H9 (cell line): ENCODE measurements around the gene PKIB. TPM values are rescaled to one million over a fixed set of nuclear protein-coding genes. Genes with fewer than 3 reads are reported as not detected.

Experiments
- DNase-seq: peaks from one replicate; pipeline ENCODE4 v3.0.0-alpha.2; 2017
- H2AFZ ChIP-seq: one replicate; pipeline ENCODE4 v1.6.1; 2013; ENCODE audit warnings: mild to moderate bottlenecking, low read length, control low read depth, moderate library complexity
- H2AK5ac ChIP-seq: 2 replicates; pipeline ENCODE4 v1.6.1; 2013; ENCODE audit warnings: low read length, control low read depth, mixed read lengths; ENCODE audit not compliant: insufficient read length
- H2BK120ac ChIP-seq: one replicate; pipeline ENCODE4 v1.6.1; 2013; ENCODE audit warnings: low read depth, mild to moderate bottlenecking, low read length, control low read depth, inconsistent platforms; ENCODE audit not compliant: poor library complexity, severe bottlenecking
- H2BK12ac ChIP-seq: 2 replicates; pipeline ENCODE4 v1.6.1; 2013; ENCODE audit warnings: low read length, control low read depth, mixed read lengths, low read depth; ENCODE audit not compliant: insufficient read length
- H2BK15ac ChIP-seq: 2 replicates; pipeline ENCODE4 v1.6.1; 2013; ENCODE audit warnings: low read depth, low read length, control low read depth
- H2BK20ac ChIP-seq: one replicate; pipeline ENCODE4 v1.6.1; 2013; ENCODE audit warnings: low read depth, mild to moderate bottlenecking, low read length, control low read depth, inconsistent platforms; ENCODE audit not compliant: poor library complexity, severe bottlenecking
- H2BK5ac ChIP-seq: 2 replicates; pipeline ENCODE4 v1.6.1; 2013; ENCODE audit warnings: low read length, control low read depth, mixed read lengths; ENCODE audit not compliant: insufficient read length
- H3K14ac ChIP-seq: 2 replicates; pipeline ENCODE4 v1.6.1; 2013; ENCODE audit warnings: low read length, control low read depth; ENCODE audit not compliant: insufficient read depth
- H3K18ac ChIP-seq: 2 replicates; pipeline ENCODE4 v1.6.1; 2013; ENCODE audit warnings: low read depth, mild to moderate bottlenecking, mixed read lengths, low read length, control low read depth; ENCODE audit not compliant: insufficient read length
- H3K23ac ChIP-seq: 2 replicates; pipeline ENCODE4 v1.6.1; 2013; ENCODE audit warnings: low read length, control low read depth, mixed read lengths, low read depth; ENCODE audit not compliant: insufficient read length
- H3K23me2 ChIP-seq: 2 replicates; pipeline ENCODE4 v1.6.1; 2013; ENCODE audit warnings: low read depth, mild to moderate bottlenecking, mixed read lengths, low read length, control low read depth; ENCODE audit not compliant: insufficient read length, poor library complexity, severe bottlenecking
- H3K27ac ChIP-seq: 2 replicates; pipeline ENCODE4 v1.5.1; 2013; ENCODE audit warnings: low read length, control low read depth, mixed read lengths, low read depth; ENCODE audit not compliant: insufficient read length
- H3K27me3 ChIP-seq: 2 replicates; pipeline ENCODE4 v1.6.1; 2013; ENCODE audit warnings: low read length, control low read depth, inconsistent platforms; ENCODE audit not compliant: insufficient read depth
- H3K4ac ChIP-seq: 2 replicates; pipeline ENCODE4 v1.6.1; 2013; ENCODE audit warnings: low read depth, mild to moderate bottlenecking, control low read depth, inconsistent platforms, low read length, moderate library complexity
- H3K4me1 ChIP-seq: 2 replicates; pipeline ENCODE4 v1.6.1; 2013; ENCODE audit warnings: low read length, control low read depth, inconsistent platforms; ENCODE audit not compliant: insufficient read depth
- H3K4me2 ChIP-seq: 2 replicates; pipeline ENCODE4 v1.6.1; 2013; ENCODE audit warnings: low read length, control low read depth, mixed read lengths; ENCODE audit not compliant: insufficient read length, insufficient read depth
- H3K56ac ChIP-seq: 2 replicates; pipeline ENCODE4 v1.6.1; 2013; ENCODE audit warnings: low read depth, mild to moderate bottlenecking, mixed read lengths, low read length, control low read depth; ENCODE audit not compliant: insufficient read length
- H3K79me1 ChIP-seq: 2 replicates; pipeline ENCODE4 v1.6.1; 2013; ENCODE audit warnings: low read depth, mild to moderate bottlenecking, moderate library complexity, low read length, control low read depth, inconsistent platforms; ENCODE audit not compliant: insufficient read depth, poor library complexity, severe bottlenecking
- H3K79me2 ChIP-seq: 2 replicates; pipeline ENCODE4 v1.6.1; 2013; ENCODE audit warnings: low read length, control low read depth, inconsistent platforms; ENCODE audit not compliant: insufficient read depth
- H3K9ac ChIP-seq: 2 replicates; pipeline ENCODE4 v1.6.1; 2013; ENCODE audit warnings: low read length, control low read depth, mixed read lengths; ENCODE audit not compliant: insufficient read length; ENCODE audit errors: extremely low read depth
- H3K9me3 ChIP-seq: one replicate; pipeline ENCODE4 v1.6.1; 2013; ENCODE audit warnings: low read depth, low read length, inconsistent platforms; ENCODE audit not compliant: control insufficient read depth
- H3T11ph ChIP-seq: one replicate; pipeline ENCODE4 v1.6.1; 2013; ENCODE audit warnings: mild to moderate bottlenecking, low read length, control low read depth, inconsistent platforms
- H4K20me1 ChIP-seq: one replicate; pipeline ENCODE4 v1.6.1; 2013; ENCODE audit not compliant: control insufficient read depth, insufficient read length, insufficient read depth
- H4K5ac ChIP-seq: 2 replicates; pipeline ENCODE4 v1.6.1; 2013; ENCODE audit warnings: low read depth, mild to moderate bottlenecking, mixed read lengths, low read length, control low read depth; ENCODE audit not compliant: insufficient read length
- H4K8ac ChIP-seq: replicated peaks from 2 replicates; pipeline ENCODE4 v1.6.1; 2013; ENCODE audit warnings: low read length, control low read depth, mixed read lengths, low read depth; ENCODE audit not compliant: insufficient read length
- H4K91ac ChIP-seq: 2 replicates; pipeline ENCODE4 v1.6.1; 2013; ENCODE audit warnings: low read depth, mild to moderate bottlenecking, moderate library complexity, mixed read lengths, low read length, control low read depth; ENCODE audit not compliant: insufficient read length
- H3K27ac Mint-ChIP-seq, 3 experiments: 2 replicates in 2 of 3; 3 replicates in 1 of 3; pipeline ENCODE4 v1.8.0; 2020 to 2021; ENCODE audit warnings: mixed read lengths in 3 of 3, mild to moderate bottlenecking in 1 of 3, moderate library complexity in 1 of 3
- H3K27me3 Mint-ChIP-seq: 2 replicates; pipeline ENCODE4 v1.8.0; 2021; ENCODE audit warnings: low read depth, mild to moderate bottlenecking, moderate library complexity, mixed read lengths
- H3K36me3 Mint-ChIP-seq, 3 experiments: 2 replicates in 2 of 3; 3 replicates in 1 of 3; pipeline ENCODE4 v1.8.0; 2020 to 2021; ENCODE audit warnings: low read depth in 3 of 3, mixed read lengths in 3 of 3; ENCODE audit not compliant: insufficient read depth in 1 of 3
- H3K4me1 Mint-ChIP-seq, 2 experiments: 2 replicates each; pipeline ENCODE4 v1.8.0; 2020; ENCODE audit warnings: mixed read lengths in 2 of 2
- H3K4me3 Mint-ChIP-seq, 2 experiments: 2 replicates in 1 of 2; 3 replicates in 1 of 2; pipeline ENCODE4 v1.8.0; 2020 to 2021; ENCODE audit warnings: mild to moderate bottlenecking in 2 of 2, mixed read lengths in 2 of 2, moderate library complexity in 1 of 2
- H3K9me3 Mint-ChIP-seq, 2 experiments: 2 replicates in 1 of 2; 3 replicates in 1 of 2; pipeline ENCODE4 v1.8.0; 2020; ENCODE audit warnings: mild to moderate bottlenecking in 2 of 2, mixed read lengths in 2 of 2, moderate library complexity in 1 of 2
- CTCF ChIP-seq: fragments of 200-600 bp; sonication (generic); conservative IDR thresholded peaks from 3 replicates; pipeline ENCODE4 v1.8.0; 2021; ENCODE audit warnings: antibody characterized with exemption, mild to moderate bottlenecking
- total RNA-seq: library from RNA; stranded (reverse); gene quantifications from 2 replicates; pipeline ENCODE4 v1.2.1, GENCODE V29; 2021

Gene PKIB
- total RNA-seq, 1 experiment from 2014 or later, result 46.5 TPM

GRCh38 chr6:122696853-122697252 is 86.6 kb downstream of the PKIB start:
- H4K8ac ChIP-seq, result no peak overlapping the region
- H2AK5ac ChIP-seq, result no peak overlapping the region
- Mint-ChIP-seq H3K4me1 (peaks cover 6 to 35% of the 10 kb centered on the region in 2 experiments), H3K9me3 (no peaks in the 10 kb centered on the region), H3K36me3 (peaks cover 0 to 3% (median 0%) of the 10 kb centered on the region in 3 experiments; a peak in 3 of 7 replicates), H3K27ac (no peak overlapping the region), H3K4me3 (no peak overlapping the region), H3K27me3 (no peaks in the 10 kb centered on the region)
- H3K23ac ChIP-seq, result no peak overlapping the region
- no peaks in the 10 kb centered on the region for H4K20me1 ChIP-seq
- no peak overlapping the region for H3T11ph ChIP-seq
- no peak overlapping the region for H3K9ac ChIP-seq
- H3K14ac ChIP-seq, result no peak overlapping the region
- no peak overlapping the region for H2BK15ac ChIP-seq
- H2BK12ac ChIP-seq, result no peak overlapping the region
- no peak overlapping the region for H2BK120ac ChIP-seq
- no peak overlapping the region for H3K18ac ChIP-seq
- no peak overlapping the region for H2BK20ac ChIP-seq
- no peaks in the 10 kb centered on the region; the same call in 1 of the 2 replicates for H3K4me1 ChIP-seq
- H4K91ac ChIP-seq, result no peak overlapping the region
- no peak for DNase-seq
- H3K27ac ChIP-seq, result no peak overlapping the region
- no peak overlapping the region for H3K4ac ChIP-seq
- no peak overlapping the region for H2BK5ac ChIP-seq
- H3K4me2 ChIP-seq, result no peak overlapping the region
- H3K79me1 ChIP-seq, result no peaks in the 10 kb centered on the region
- TF ChIP-seq CTCF, result no peak
- H3K56ac ChIP-seq, result no peak overlapping the region
- H3K23me2 ChIP-seq, result no peaks in the 10 kb centered on the region
- H4K5ac ChIP-seq, result no peak overlapping the region
- H3K27me3 ChIP-seq, result no peaks in the 10 kb centered on the region
- H3K79me2 ChIP-seq, result 0 out of 2 replicates have a peak, but pooled peaks cover 2% of the 10 kb centered on the region
- H3K9me3 ChIP-seq, result no peaks in the 10 kb centered on the region
- H2AFZ ChIP-seq, result no peak overlapping the region
